GM21786 (cell line): ENCODE measurements around the gene RALB.
"Not testable (repeated sequence)": the region's sequence is repeated elsewhere in the genome, so short reads cannot be mapped to it uniquely, and the experiment has no call there.

Experiments
- ATAC-seq: cut with Tn5 transposase; IDR thresholded peaks from one replicate; pipeline ENCODE4 v1.9.1; 2021; ENCODE audit not compliant: unreplicated experiment

RALB gene

GRCh38 chr2:120313695-120314615 is 61.3 kb downstream of the RALB start:
- no peak for ATAC-seq

- ATAC-seq, result no peak
Observed at GRCh38 chr2:120314690-120315366, 62.2 kb downstream of the RALB start.

GRCh38 chr2:120315367-120316033 is 62.8 kb downstream of the RALB start:
- no peak for ATAC-seq

GRCh38 chr2:120316071-120316470 is 63.4 kb downstream of the RALB start:
- no peak for ATAC-seq

GRCh38 chr2:120316528-120317179 is 64.0 kb downstream of the RALB start:
- no peak for ATAC-seq

DNA sequence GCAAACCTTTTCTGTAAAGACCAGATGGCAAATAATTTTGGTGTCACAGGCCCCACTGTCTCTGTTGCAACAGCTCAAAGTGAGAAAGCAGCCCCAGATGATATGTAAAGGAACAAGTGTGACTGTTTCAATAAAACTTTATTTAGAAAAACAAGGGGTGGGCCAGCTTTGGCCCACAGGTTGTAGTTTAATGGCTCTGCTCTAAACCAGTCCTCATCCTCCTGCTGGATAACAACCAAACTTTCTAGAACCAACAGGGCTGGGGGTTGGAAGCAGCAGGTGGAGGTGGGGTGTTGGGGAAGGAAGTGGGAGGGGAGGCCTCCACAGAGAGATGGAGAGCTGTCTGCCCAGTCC is 64.5 kb downstream of the RALB start:
- ATAC-seq, result no peak

DNA sequence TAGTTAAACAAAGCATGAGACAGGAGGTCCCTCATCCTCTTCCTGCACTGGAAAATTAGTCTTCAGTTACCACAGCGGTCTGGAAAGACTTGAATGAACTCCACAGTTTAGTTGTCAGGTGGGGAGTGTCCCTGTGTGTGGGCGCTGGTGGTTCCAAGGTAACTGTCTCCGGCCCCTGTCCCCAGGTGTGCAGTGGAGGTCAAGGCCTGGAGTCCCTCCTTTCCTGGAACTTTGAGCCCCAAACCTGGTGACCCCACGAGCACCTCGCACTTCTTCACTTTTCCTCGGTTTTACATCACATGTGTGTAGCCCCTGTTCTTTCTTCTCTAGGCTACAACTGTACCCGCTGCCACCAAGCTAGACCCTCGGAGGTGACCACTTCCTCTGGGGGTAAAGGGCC is 65.3 kb downstream of the RALB start:
- ATAC-seq, result no peak

GRCh38 chr2:120318626-120319025 is 66.0 kb downstream of the RALB start:
- ATAC-seq, result no peak

GRCh38 chr2:120319123-120319522 is 66.5 kb downstream of the RALB start:
- no peak for ATAC-seq

DNA sequence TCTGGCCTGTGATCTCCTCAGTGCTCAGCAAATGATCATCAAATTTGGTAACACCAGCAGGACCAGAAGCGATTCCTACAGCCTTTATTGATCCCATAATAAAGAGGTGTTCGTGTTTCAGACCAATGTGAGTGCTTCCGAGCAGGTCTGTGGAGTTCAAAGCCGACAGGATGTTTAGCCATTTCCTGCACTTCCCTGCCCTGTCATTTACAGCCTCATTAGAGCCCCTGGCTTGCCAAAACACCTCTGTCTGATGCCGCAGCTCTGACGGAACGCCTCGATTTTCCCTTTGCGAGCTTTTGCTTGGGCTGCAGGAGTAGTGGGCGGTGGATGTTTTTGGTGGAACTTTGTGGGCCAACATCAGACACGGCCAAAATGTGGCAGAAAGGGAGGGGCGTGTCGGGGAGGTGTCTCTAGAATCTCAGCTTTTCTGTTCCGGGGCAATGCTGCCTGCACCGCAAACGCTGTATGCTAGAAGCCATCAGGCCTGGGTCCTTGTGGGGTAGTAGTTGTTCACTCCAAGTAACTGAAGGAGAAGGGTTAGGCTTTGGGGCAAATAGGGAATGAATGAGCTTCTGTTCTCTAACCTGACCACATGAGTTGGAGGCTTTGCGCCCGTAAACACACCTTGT is 67.2 kb downstream of the RALB start:
- ATAC-seq, result no peak

- no peak for ATAC-seq
Observed at GRCh38 chr2:120320318-120320851, 67.7 kb downstream of the RALB start.

GRCh38 chr2:120320887-120321556 is 68.4 kb downstream of the RALB start:
- not testable (repeated sequence) for ATAC-seq

GRCh38 chr2:120321721-120322284 is 69.2 kb downstream of the RALB start:
- ATAC-seq, result no peak

- ATAC-seq, result no peak
Observed at GRCh38 chr2:120322329-120322728, 69.7 kb downstream of the RALB start.

GRCh38 chr2:120323214-120323613 is 70.6 kb downstream of the RALB start:
- no peak for ATAC-seq

GRCh38 chr2:120323807-120324399 is 71.3 kb downstream of the RALB start:
- no peak for ATAC-seq

DNA sequence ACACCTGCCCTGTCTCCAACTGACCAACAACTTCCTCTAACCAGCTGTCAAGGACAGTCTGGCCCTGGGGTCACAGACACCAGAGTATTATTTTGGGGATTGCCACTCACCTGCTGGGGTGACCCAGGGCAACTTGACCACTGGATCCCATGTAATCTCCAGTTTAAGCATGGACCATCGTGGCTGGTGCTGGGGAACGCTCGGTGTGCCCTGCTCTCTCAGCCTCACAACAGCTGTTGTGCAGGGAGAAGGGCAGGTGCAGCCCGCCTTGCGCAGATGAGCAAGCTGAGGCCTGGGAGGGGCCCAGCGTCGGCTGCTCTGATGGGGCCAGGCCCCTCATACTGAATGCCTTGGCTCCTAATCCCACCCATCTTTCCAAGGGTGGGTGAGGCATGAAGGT is 72.3 kb downstream of the RALB start:
- no peak for ATAC-seq

DNA sequence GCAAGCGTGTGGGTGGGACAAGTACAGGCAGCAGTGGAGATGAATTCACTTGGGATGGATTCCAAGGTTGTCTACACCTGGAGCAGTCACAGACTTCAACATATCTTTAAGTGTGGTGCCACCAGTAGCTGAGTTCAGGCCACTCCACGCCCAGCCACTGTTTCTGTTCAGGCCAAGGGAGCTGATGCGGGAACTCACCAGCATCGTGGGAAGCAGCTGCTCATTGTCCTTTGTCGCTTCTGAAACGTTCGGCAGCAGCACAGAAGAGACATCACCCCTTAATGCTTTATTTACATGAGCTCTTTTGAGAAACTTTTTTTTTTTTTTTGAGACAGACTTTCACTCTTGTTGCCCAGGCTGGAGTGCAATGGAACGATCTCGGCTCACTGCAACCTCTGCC is 73.4 kb downstream of the RALB start:
- no peak for ATAC-seq
